Thymus (tissue), 11 donors: ENCODE data around the gene PACRG. TPM values are rescaled to one million over a fixed set of nuclear protein-coding genes. Genes with fewer than 3 reads are reported as not detected.

Source experiments
- DNase-seq, 9 donors: peaks; one replicate each; pipeline ENCODE4 v3.0.0-alpha.2; 2013; ENCODE audit warnings: low spot score in 9 of 9, low read depth in 6 of 9, missing footprints in 1 of 9
- H3K27ac ChIP-seq, 2 donors: one replicate each; pipeline ENCODE4 v1.5.1; 2013; ENCODE audit warnings: control low read depth in 1 of 2, low read depth in 1 of 2, low read length in 1 of 2, mild to moderate bottlenecking in 1 of 2, moderate library complexity in 1 of 2
- H3K27me3 ChIP-seq, 2 donors: one replicate each; pipeline ENCODE4 v1.5.1; 2013; ENCODE audit warnings: low read length in 1 of 2; ENCODE audit not compliant: control insufficient read depth in 2 of 2, insufficient read depth in 1 of 2
- H3K36me3 ChIP-seq, 2 donors: one replicate each; pipeline ENCODE4 v1.5.1; 2013; ENCODE audit warnings: low read length in 1 of 2, mild to moderate bottlenecking in 1 of 2, moderate library complexity in 1 of 2; ENCODE audit not compliant: control insufficient read depth in 2 of 2, insufficient read depth in 2 of 2
- H3K4me1 ChIP-seq, 2 donors: one replicate each; pipeline ENCODE4 v1.5.1; 2013; ENCODE audit warnings: low read length in 2 of 2; ENCODE audit not compliant: control insufficient read depth in 2 of 2, insufficient read depth in 2 of 2
- H3K4me3 ChIP-seq, 2 donors: one replicate each; pipeline ENCODE4 v1.5.1; 2013; ENCODE audit warnings: low read length in 2 of 2, control low read depth in 1 of 2, mild to moderate bottlenecking in 1 of 2
- H3K9me3 ChIP-seq, 2 donors: one replicate each; pipeline ENCODE4 v1.5.1; 2013; ENCODE audit warnings: low read length in 1 of 2, mild to moderate bottlenecking in 1 of 2; ENCODE audit not compliant: control insufficient read depth in 2 of 2, insufficient read depth in 1 of 2
- WGBS: extraction: QIAGEN DNeasy Blood & Tissue Kit; methylation state at CpG from one replicate; pipeline ENCODE4 v1.1.7; 2013; 5-methylcytosine and 5-hydroxymethylcytosine counted together
- polyA plus RNA-seq: library from polyadenylated mRNA; stranded (reverse); fragments of 200-250 nt; gene quantifications from one replicate; pipeline ENCODE4 v1.2.3, GENCODE V29; 2013
- total RNA-seq: library from RNA; stranded (reverse); fragments of 120-200 nt; gene quantifications from one replicate; pipeline ENCODE4 v1.2.4, GENCODE V29; 2013
- donor health status: healthy.

Gene PACRG
- total and polyA plus RNA-seq, 2 donors: 0.42 to 0.62 TPM

- H3K4me3 ChIP-seq: no peak overlapping the region
- WGBS: 96% methylated on average over 13 of the region's 13 CpGs
- H3K4me1 ChIP-seq: no peaks in the 10 kb centered on the region
- DNase-seq: no peak
- H3K36me3 ChIP-seq: no peaks in the 10 kb centered on the region
- H3K9me3 ChIP-seq: peaks cover 0 to 6% of the 10 kb centered on the region in 2 donors
- H3K27me3 ChIP-seq: peaks cover 0 to 3% of the 10 kb centered on the region in 2 donors
- H3K27ac ChIP-seq: no peak overlapping the region
Observed at GRCh38 chr6:163323274-163323673, 595.5 kb downstream of the PACRG start.

DNA sequence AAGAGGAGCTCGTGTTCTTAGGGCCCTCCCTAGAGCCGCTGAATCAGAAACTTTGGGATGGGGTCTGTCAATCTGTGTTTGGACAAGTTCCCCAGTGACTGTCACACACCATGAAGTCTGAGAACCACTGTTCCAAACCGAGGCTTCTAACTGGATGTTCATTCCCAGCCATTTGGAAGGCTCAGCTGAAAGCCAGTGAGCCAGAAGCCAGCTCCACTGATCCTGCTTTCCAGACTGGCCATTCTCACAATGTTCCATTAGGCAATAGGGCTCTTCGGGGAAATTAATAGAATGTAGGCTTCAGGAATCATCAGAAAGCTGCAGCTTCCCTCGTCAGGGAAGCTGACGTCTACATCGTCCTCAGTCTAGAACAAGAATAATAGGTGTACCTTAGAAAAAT is 595.9 kb downstream of the PACRG start:
- 82% methylated on average over 7 of the region's 7 CpGs for WGBS
- no peaks in the 10 kb centered on the region for H3K36me3 ChIP-seq
- peaks cover 0 to 6% of the 10 kb centered on the region in 2 donors for H3K9me3 ChIP-seq
- no peak overlapping the region for H3K4me3 ChIP-seq
- H3K27ac ChIP-seq: no peak overlapping the region
- H3K27me3 ChIP-seq: peaks cover 0 to 3% of the 10 kb centered on the region in 2 donors
- no peak for DNase-seq
- no peaks in the 10 kb centered on the region for H3K4me1 ChIP-seq

DNA sequence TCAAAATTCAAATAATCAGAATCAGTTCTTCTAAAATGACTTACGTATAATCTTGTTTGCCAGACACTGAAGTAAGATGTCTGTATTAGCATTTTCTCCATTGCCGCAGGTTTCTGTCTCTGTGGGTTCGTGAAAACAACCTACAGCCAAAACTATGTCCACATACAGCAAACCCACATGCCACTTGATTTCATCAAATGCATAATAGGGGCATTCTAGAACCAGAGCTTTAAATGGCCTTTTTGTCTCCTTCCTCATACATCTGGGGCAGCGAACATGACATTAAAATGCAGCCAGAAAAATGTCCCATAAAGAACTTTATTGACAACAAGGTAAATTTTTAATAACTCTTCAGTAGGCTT is 596.5 kb downstream of the PACRG start:
- peaks cover 0 to 3% of the 10 kb centered on the region in 2 donors for H3K27me3 ChIP-seq
- no peaks in the 10 kb centered on the region for H3K4me1 ChIP-seq
- H3K27ac ChIP-seq: no peak overlapping the region
- no peaks in the 10 kb centered on the region for H3K36me3 ChIP-seq
- 94% methylated on average over 4 of the region's 4 CpGs for WGBS
- no peak for DNase-seq
- peaks cover 0 to 6% of the 10 kb centered on the region in 2 donors for H3K9me3 ChIP-seq
- H3K4me3 ChIP-seq: no peak overlapping the region

- Histone ChIP-seq H3K4me1 (no peaks in the 10 kb centered on the region), H3K9me3 (peaks cover 0 to 6% of the 10 kb centered on the region in 2 donors), H3K36me3 (no peaks in the 10 kb centered on the region), H3K27ac (no peak overlapping the region), H3K27me3 (peaks cover 0 to 3% of the 10 kb centered on the region in 2 donors), H3K4me3 (no peak overlapping the region)
- 35% methylated on average over 10 of the region's 10 CpGs for WGBS
- DNase-seq: no peak
Observed at GRCh38 chr6:163324688-163325389, 597.1 kb downstream of the PACRG start.

- no peak for DNase-seq
- H3K27ac ChIP-seq: no peak overlapping the region
- no peaks in the 10 kb centered on the region for H3K4me1 ChIP-seq
- 94% methylated on average over 4 of the region's 4 CpGs for WGBS
- peaks cover 0 to 6% of the 10 kb centered on the region in 2 donors for H3K9me3 ChIP-seq
- peaks cover 0 to 3% of the 10 kb centered on the region in 2 donors for H3K27me3 ChIP-seq
- H3K36me3 ChIP-seq: no peaks in the 10 kb centered on the region
- H3K4me3 ChIP-seq: no peak overlapping the region
Observed at GRCh38 chr6:163325390-163325784, 597.6 kb downstream of the PACRG start.

GRCh38 chr6:163327165-163327880 is 599.5 kb downstream of the PACRG start:
- no peak for DNase-seq
- 93% methylated on average over 9 of the region's 9 CpGs for WGBS
- H3K36me3 ChIP-seq: no peaks in the 10 kb centered on the region
- H3K4me1 ChIP-seq: no peaks in the 10 kb centered on the region
- peaks cover 0 to 3% of the 10 kb centered on the region in 2 donors for H3K27me3 ChIP-seq
- H3K4me3 ChIP-seq: no peak overlapping the region
- H3K27ac ChIP-seq: no peak overlapping the region
- H3K9me3 ChIP-seq: peaks cover 0 to 6% of the 10 kb centered on the region in 2 donors

GRCh38 chr6:163327921-163328320 is 600.1 kb downstream of the PACRG start:
- Histone ChIP-seq H3K9me3 (peaks cover 0 to 6% of the 10 kb centered on the region in 2 donors), H3K27me3 (peaks cover 0 to 3% of the 10 kb centered on the region in 2 donors), H3K27ac (no peak overlapping the region), H3K36me3 (no peaks in the 10 kb centered on the region), H3K4me1 (no peaks in the 10 kb centered on the region), H3K4me3 (no peak overlapping the region)
- DNase-seq: no peak
- 92% methylated on average over 8 of the region's 8 CpGs for WGBS

GRCh38 chr6:163328411-163328810 is 600.6 kb downstream of the PACRG start:
- DNase-seq: no peak
- peaks cover 0 to 6% of the 10 kb centered on the region in 2 donors for H3K9me3 ChIP-seq
- no peaks in the 10 kb centered on the region for H3K4me1 ChIP-seq
- H3K27ac ChIP-seq: no peak overlapping the region
- no peak overlapping the region for H3K4me3 ChIP-seq
- peaks cover 0 to 3% of the 10 kb centered on the region in 2 donors for H3K27me3 ChIP-seq
- H3K36me3 ChIP-seq: no peaks in the 10 kb centered on the region
- WGBS: over 99% methylated on average over 11 of the region's 11 CpGs

- peaks cover 0 to 2% of the 10 kb centered on the region in 2 donors for H3K27me3 ChIP-seq
- H3K27ac ChIP-seq: no peak overlapping the region
- no peaks in the 10 kb centered on the region for H3K36me3 ChIP-seq
- H3K4me3 ChIP-seq: no peak overlapping the region
- H3K9me3 ChIP-seq: peaks cover 0 to 6% of the 10 kb centered on the region in 2 donors
- H3K4me1 ChIP-seq: no peaks in the 10 kb centered on the region
- WGBS: 93% methylated on average over 9 of the region's 9 CpGs
- DNase-seq: no peak
Observed at GRCh38 chr6:163329991-163330390, 602.2 kb downstream of the PACRG start.
